ENCODE data around the gene SYNPO2L. TPM values are rescaled to one million over a fixed set of nuclear protein-coding genes. Genes with fewer than 3 reads are reported as not detected.
"Not testable (repeated sequence)": the region's sequence is repeated elsewhere in the genome, so short reads cannot be mapped to it uniquely, and the experiment has no call there.

SYNPO2L gene
- polyA plus RNA-seq (ENCODE audit: insufficient read length in 4 of 4) = 1 to 10 TPM in 1 of 4 donors, under 1 TPM in 3; 0.27 to 1.2 (median 0.52) TPM

DNA sequence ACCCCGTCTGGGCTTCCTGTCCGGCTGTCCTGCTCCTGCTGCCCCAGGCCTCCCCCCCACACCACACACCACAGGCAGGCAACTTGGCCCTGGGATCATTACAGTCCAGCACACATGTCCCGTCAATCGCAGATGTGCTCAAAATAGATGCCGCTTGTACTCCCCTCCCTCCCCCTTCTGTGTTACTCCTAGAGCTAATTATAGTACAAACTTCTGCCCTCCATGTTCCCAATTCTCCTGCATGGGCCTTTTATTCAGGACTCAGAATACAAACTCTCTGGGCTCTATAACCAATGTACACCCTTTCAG is at the start of gene SYNPO2L:
Gene SYNPO2L (minus strand): TSS at position 40 of the 309 bp plus-strand sequence. CDS start 107 bp downstream, outside the sequence.
- no peak for DNase-seq (ENCODE audit: low read depth in 4 of 4, low spot score in 2 of 4)

DNA sequence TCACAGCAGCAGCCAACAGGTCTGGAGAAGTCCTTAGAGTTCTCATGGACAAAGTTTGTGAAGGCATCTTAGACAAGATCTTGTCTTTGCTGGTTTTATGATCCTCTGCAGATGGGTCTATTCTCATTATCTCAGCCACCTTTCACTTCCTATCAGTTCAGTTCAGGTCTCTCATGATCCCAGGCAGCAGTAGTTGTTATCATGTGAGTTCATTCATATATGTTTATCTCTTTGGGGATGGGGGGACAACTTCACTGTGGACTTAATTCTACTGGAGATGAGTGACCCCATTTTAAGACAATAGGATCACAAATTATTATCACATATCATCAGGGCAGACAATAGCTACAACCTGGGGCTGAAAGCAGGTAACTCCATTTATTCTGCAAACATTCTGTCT is 48.1 kb upstream of the SYNPO2L start:
- not testable (repeated sequence) for DNase-seq (ENCODE audit: low read depth in 4 of 4, low spot score in 2 of 4)

DNA sequence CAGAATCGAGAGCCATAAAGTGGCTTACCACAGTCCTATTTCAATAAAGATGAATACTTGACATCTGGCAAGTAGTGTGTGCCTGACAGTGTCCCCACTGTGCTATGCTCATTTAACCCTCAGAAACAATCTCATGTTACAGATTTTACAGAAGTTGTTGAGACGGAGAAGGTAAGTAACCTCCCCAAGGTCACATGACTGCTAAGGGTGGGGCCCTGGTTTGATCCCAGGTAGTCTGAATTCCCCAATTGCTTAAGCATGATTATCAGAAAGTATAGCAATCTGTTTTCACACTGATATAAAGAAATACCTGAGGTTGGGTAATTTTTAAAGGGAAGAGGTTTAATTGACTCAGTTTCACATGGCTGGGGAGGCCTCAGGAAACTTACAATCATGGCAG is 43.0 kb upstream of the SYNPO2L start:
- DNase-seq (ENCODE audit: low read depth in 4 of 4, low spot score in 2 of 4) = not testable (repeated sequence)

GRCh38 chr10:73697675-73698159 is 41.9 kb upstream of the SYNPO2L start, which contains the start of gene AGAP5:
AGAP5 (minus strand) TSS chr10:73698109; CDS start chr10:73697755, 354 bp downstream.
- DNase-seq (ENCODE audit: low read depth in 4 of 4, low spot score in 2 of 4) = not testable (repeated sequence)

DNA sequence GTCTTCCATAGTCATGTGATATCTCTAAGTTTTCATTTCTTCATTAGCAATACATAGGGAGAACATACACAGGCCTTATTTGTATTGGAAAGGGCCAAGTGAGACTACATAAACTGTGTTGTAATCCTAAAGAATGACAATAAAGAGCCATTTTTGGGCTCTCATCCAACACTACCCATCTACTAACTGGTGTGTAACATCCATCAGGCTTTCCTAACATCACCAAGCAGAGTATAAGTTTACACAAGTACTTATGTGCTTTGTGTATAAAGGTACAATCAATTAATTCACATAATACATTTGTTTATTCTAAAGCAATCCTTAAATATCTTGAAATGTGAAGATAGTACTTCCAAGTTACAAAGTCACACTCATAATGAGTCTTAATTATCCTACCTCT is 39.5 kb upstream of the SYNPO2L start:
- not testable (repeated sequence) for DNase-seq (ENCODE audit: low read depth in 4 of 4, low spot score in 2 of 4)

GRCh38 chr10:73690755-73691154 is 34.9 kb upstream of the SYNPO2L start:
- DNase-seq (ENCODE audit: low read depth in 4 of 4, low spot score in 2 of 4) = not testable (repeated sequence)

DNA sequence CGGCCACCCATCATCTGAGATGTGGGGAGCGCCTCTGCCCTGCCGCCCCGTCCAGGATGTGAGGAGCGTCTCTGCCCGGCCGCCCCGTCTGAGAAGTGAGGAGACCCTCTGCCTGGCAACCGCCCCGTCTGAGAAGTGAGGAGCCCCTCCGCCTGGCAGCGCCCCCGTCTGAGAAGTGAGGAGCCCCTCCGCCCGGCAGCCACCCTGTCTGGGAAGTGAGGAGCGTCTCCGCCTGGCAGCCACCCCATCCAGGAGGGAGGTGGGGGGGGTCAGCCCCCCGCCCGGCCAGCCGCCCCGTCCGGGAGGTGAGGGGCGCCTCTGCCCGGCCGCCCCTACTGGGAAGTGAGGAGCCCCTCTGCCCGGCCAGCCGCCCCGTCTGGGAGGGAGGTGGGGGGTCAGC is 33.8 kb upstream of the SYNPO2L start:
- DNase-seq (ENCODE audit: low read depth in 4 of 4, low spot score in 2 of 4) = not testable (repeated sequence)

DNA sequence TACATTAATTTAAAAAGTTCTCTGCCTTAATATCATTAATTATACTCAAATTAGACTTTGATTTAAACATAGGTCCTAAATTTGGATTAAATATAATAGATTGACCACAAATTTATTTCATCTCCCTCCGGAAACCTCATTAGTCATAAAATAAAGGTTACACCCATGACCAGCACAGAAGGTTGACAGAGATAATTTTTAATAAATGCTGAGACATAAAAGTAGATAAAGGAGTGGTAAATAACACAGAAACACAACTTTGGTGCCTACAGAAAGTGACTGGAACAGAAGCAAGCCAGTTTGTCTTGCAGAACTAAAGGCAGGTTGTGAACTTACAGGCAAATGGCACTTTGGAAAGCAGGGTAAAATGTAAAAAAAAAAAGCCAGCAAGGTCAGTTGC is 31.8 kb upstream of the SYNPO2L start:
- not testable (repeated sequence) for DNase-seq (ENCODE audit: low read depth in 4 of 4, low spot score in 2 of 4)

DNA sequence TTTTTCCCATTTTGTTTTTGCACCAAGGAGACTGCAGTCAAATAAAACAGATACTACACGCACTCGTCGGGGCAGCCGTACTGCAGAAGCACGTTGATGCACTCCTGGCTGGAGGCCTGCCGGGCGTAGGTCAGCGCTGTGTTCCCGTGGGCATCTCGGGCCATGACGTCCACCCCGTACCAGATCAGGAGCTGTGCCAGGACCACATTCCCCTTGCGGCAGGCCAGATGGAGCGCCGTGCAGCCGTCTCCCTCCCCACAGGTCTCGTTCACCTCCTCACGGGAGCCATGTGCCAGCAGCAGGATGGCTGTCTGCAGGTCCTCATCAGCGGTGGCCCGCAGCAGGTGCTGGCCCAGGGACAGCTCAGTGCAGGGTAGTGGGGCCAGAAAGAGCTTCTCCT is 18.7 kb upstream of the SYNPO2L start:
- DNase-seq (ENCODE audit: low read depth in 4 of 4, low spot score in 2 of 4) = not testable (repeated sequence)

- not testable (repeated sequence) for DNase-seq (ENCODE audit: low read depth in 4 of 4, low spot score in 2 of 4)
These were observed 12.5 kb upstream of the SYNPO2L start for GRCh38 chr10:73668378-73668777.

GRCh38 chr10:73666153-73666809 is 10.5 kb upstream of the SYNPO2L start:
- not testable (repeated sequence) for DNase-seq (ENCODE audit: low read depth in 4 of 4, low spot score in 2 of 4)

DNA sequence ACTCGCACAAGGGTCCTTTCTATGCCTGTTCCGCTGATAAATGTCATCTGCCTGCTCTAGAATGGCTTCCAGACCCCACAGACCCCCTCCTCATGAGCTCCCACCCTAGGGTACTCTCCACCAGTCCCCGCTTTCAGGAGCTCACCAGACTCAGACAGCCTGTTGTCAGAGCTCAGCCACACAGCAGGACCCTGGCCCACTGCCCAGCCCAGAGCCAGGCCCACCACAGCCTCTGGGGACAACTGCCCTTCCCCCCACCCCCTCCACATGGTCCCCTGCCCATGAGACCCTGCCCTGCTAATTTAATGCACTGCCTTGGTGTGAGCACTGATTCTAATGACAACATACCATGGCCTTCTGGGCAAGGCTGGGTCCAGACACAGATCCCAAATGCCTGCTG is 9.8 kb upstream of the SYNPO2L start:
- DNase-seq (ENCODE audit: low read depth in 4 of 4, low spot score in 2 of 4) = not testable (repeated sequence)

DNA sequence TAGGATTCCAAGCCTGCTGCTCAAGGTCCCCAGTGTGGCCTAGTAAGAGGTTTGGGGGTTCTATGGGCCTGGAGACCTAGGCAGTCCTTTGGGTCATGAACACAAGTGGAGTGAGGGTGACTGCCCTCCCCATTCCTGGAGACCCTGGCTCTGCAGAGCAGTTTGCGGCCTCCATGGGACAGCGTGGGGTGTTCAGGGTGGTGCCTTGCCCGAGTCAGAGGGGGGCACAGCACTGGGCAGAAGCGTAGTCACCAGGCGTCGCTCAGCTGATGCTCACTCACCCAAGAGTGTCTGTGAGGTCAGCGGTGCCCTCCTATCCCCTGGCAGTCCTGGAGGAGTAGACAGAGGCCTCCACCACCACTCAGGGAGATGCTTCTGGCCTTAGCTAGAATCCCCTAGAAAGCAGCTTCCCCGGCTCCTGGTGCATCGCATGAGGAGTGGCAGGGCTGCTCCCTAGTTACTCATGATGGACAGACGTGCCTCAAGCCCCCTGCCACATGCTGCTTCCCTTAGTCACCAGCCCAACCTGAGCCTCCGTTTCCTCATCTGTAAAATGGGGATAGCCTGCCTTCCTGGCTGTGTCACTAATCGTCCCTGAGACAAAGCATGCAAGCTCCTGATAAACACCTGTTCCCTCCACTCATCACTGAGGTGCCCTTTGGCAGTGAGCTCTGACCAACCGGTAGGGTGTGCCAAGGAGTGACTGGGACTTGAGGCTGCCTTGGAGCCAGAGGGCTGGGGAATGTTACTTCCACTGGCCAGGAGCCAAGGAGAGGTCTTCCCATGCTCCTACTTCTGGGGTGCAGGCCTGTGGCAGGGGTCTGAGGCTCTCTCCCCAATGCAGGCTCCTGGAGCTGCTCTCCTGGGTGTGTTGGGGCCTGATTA is 8.6 kb upstream of the SYNPO2L start:
- DNase-seq (ENCODE audit: low read depth in 4 of 4, low spot score in 2 of 4) = not testable (repeated sequence)

GRCh38 chr10:73663621-73664020 is 7.8 kb upstream of the SYNPO2L start:
- not testable (repeated sequence) for DNase-seq (ENCODE audit: low read depth in 4 of 4, low spot score in 2 of 4)

- not testable (repeated sequence) for DNase-seq (ENCODE audit: low read depth in 4 of 4, low spot score in 2 of 4)
These were observed 6.9 kb upstream of the SYNPO2L start for GRCh38 chr10:73662705-73663104.

DNA sequence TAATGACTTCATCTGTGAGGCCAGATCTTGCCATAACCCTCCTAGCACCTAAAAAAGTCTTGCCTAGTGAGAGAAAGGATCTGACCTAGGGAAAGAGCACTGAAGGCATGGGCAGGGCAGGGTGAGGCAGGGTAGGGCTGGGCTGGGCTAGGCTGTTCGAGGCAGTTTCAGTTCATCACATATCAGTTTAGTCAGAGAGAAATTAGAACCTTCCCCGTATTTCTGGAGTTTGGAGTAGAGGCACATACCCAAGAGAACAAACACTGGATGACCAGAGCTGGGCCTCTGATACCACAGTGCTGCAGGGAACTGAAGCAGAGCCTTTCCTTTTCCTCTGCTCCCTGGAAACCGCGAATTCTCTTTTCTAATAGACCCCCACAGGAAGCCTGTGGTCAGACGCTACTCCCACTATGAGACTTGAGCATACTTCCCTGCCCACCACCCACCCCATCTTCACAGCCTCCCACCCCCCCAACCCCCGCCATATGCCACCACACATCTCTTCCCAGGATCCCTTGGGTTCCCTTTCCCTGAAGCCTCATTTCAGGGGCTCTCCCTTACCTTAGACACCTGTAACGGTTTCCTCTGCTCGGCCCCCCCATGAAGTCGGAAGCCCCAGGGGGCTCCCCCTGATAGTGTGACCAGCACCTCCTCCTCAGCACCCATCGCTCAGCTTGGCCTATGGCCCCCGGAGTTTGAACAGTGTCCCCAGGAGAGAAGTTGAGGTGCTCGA is 406 bp downstream of the SYNPO2L start:
- no peak for DNase-seq (ENCODE audit: low read depth in 4 of 4, low spot score in 2 of 4)

GRCh38 chr10:73653701-73654100 is 2.1 kb downstream of the SYNPO2L start:
- no peak for DNase-seq (ENCODE audit: low read depth in 4 of 4, low spot score in 2 of 4)

- no peak for DNase-seq (ENCODE audit: low read depth in 4 of 4, low spot score in 2 of 4)
These were observed 2.6 kb downstream of the SYNPO2L start for GRCh38 chr10:73653195-73653594.

DNA sequence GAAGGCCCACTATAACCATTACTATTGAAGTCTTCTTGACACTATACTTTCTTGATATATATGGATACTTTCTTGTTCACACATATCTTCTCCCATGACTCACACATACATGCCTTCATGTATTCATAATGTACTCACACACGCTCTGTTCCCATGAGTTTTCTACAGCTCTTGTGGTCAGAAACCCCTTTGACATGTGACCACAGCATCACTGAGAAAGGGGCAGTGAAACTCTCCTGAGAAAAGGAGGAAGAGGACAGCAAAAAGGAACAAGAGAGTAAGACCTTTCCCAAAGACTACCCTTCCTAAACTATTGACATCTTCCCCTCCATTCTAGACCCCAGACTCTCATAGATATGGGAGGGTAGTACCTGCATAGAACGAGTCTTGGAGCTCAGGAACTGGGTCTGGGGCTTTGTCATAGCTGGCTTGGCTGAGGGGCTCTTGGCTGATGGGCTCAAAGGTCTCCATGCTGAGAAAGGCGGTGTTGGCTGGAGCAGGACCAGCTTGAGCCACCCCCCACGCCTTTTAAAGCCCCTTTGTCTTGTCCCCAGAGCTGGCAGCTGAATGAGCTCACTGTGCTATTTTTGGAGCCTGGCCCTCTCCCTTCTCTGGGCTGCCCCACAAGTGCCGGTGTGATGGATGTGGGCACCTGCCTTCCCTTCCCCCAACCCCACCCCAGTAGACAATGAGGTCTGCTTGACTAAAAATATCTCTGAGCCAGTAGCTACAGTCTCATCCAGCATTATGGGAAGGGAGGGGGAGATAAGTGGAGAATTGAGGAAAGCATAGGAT is 5.1 kb downstream of the SYNPO2L start:
- no peak for DNase-seq (ENCODE audit: low read depth in 4 of 4, low spot score in 2 of 4)

Data from left renal cortex interstitium (tissue), 4 donors.